ENCODE results near the gene NME1.

Gene NME1

DNA sequence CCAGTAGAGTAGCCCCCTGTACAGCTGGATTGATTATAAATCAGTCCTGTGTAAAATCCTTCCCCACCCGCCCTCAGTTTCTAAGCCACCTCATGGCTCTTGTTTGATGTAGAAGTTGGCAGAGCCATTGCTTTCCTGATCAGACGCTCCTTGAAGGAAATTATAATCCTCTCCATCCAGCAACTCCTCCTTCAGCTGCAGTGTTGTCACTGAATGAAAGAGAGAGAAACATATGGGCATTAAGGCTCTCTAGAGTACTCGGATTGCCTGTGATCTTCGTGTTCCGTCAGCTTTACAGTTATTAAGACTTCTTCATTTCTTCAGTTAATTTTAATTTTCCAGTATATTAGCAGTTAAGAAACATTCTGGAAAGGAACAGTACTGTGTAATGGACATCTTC, 27.1 kb downstream of the NME1 start:
- Histone ChIP-seq H3K9me2 (ENCODE audit: low read depth, low read length) (no peaks in the 10 kb centered on the region), H3K27ac (ENCODE audit: low read depth, low read length, poor library complexity, severe bottlenecking) (no peak overlapping the region), H4K20me1 (ENCODE audit: insufficient read depth, low read length) (no peaks in the 10 kb centered on the region), H3K9me3 (ENCODE audit: low read length) (no peaks in the 10 kb centered on the region), H3K36me3 (ENCODE audit: insufficient read depth, low read length) (peaks cover 61% of the 10 kb centered on the region), H3K4me2 (ENCODE audit: low read length) (no peak overlapping the region), H3K9ac (ENCODE audit: low read length) (no peak overlapping the region), H3K4me1 (ENCODE audit: insufficient read depth, low read length, severe bottlenecking) (no peaks in the 10 kb centered on the region), H2AFZ (ENCODE audit: low read length) (no peak overlapping the region), H3K4me3 (ENCODE audit: low read depth, low read length, poor library complexity, severe bottlenecking) (no peak overlapping the region), H3F3A (ENCODE audit: insufficient read depth, low read length) (no peaks in the 10 kb centered on the region), H3K79me2 (ENCODE audit: insufficient read depth, low read length) (no peaks in the 10 kb centered on the region), H3K27me3 (ENCODE audit: insufficient read depth, low read length) (no peaks in the 10 kb centered on the region)
- no peak for TF ChIP-seq EZH2 (IDR thresholded peaks at IDR 0.05; ENCODE audit: borderline replicate concordance, low read length)
- TF ChIP-seq, protein P1, sequence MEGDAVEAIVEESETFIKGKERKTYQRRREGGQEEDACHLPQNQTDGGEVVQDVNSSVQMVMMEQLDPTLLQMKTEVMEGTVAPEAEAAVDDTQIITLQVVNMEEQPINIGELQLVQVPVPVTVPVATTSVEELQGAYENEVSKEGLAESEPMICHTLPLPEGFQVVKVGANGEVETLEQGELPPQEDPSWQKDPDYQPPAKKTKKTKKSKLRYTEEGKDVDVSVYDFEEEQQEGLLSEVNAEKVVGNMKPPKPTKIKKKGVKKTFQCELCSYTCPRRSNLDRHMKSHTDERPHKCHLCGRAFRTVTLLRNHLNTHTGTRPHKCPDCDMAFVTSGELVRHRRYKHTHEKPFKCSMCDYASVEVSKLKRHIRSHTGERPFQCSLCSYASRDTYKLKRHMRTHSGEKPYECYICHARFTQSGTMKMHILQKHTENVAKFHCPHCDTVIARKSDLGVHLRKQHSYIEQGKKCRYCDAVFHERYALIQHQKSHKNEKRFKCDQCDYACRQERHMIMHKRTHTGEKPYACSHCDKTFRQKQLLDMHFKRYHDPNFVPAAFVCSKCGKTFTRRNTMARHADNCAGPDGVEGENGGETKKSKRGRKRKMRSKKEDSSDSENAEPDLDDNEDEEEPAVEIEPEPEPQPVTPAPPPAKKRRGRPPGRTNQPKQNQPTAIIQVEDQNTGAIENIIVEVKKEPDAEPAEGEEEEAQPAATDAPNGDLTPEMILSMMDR (IDR thresholded peaks at IDR 0.05; ENCODE audit: low read length) = no peak

DNA sequence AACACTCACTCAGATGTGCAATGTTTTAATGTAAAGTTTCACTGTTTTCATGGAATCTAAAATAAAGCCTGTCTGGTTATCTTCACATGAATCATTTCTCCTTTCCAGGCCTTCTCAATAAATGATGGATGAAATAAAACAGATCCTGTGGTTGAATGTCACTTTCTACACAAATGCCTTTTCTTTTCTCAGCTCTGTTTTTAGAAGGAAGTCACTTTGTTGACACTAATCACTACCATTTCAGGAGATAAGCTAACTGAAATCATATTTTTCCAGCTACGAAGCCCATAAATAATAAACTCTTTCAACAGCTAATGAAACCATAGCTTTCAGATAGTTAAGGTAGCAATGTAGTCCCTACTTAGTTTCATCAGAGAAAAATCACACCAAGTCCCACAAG, 30.8 kb downstream of the NME1 start:
- H3K27ac ChIP-seq (ENCODE audit: low read depth, low read length, poor library complexity, severe bottlenecking) = no peak overlapping the region
- no peak for TF ChIP-seq EZH2 (IDR thresholded peaks at IDR 0.05; ENCODE audit: borderline replicate concordance, low read length)
- TF ChIP-seq, protein P1 (IDR thresholded peaks at IDR 0.05; ENCODE audit: low read length) = no peak
- no peak overlapping the region for H2AFZ ChIP-seq (ENCODE audit: low read length)
- no peaks in the 10 kb centered on the region for H3F3A ChIP-seq (ENCODE audit: insufficient read depth, low read length)
- H3K9ac ChIP-seq (ENCODE audit: low read length) = no peak overlapping the region
- no peaks in the 10 kb centered on the region for H3K9me3 ChIP-seq (ENCODE audit: low read length)
- H4K20me1 ChIP-seq (ENCODE audit: insufficient read depth, low read length) = no peaks in the 10 kb centered on the region
- H3K9me2 ChIP-seq (ENCODE audit: low read depth, low read length) = no peaks in the 10 kb centered on the region
- H3K4me1 ChIP-seq (ENCODE audit: insufficient read depth, low read length, severe bottlenecking) = no peaks in the 10 kb centered on the region
- H3K36me3 ChIP-seq (ENCODE audit: insufficient read depth, low read length) = peaks cover 62% of the 10 kb centered on the region
- H3K27me3 ChIP-seq (ENCODE audit: insufficient read depth, low read length) = no peaks in the 10 kb centered on the region
- H3K79me2 ChIP-seq (ENCODE audit: insufficient read depth, low read length) = no peaks in the 10 kb centered on the region
- H3K4me3 ChIP-seq (ENCODE audit: low read depth, low read length, poor library complexity, severe bottlenecking) = no peak overlapping the region
- H3K4me2 ChIP-seq (ENCODE audit: low read length) = no peak overlapping the region

DNA sequence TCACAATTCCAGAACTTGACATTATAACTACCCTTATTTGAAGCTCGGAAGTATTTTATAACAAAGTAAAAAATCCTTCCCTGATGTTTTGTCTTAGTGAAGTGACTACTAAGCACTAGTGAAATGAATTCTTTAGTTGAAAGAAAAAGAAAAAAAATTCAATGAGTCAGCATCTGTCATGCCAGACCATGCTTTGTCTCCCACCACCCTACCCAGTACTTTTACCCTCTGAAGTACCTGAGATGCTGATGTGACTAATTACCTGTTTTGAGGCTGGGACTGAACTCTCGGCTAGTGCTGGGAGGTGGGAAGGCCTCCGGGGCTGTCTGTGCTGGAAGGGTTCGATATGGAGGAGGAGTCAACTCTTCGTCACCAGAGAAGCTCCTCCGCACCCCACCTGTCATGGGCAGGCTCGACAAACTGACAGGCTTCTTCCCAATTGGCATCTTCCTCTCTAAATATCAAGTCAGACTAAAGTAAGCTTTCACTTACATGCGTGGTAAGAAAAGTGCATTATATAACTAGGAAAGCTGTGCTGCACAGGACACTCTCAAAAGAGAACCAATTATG, 32.5 kb downstream of the NME1 start:
- Histone ChIP-seq H4K20me1 (ENCODE audit: insufficient read depth, low read length) (no peaks in the 10 kb centered on the region), H3K9me2 (ENCODE audit: low read depth, low read length) (no peaks in the 10 kb centered on the region), H3K79me2 (ENCODE audit: insufficient read depth, low read length) (no peaks in the 10 kb centered on the region), H3K36me3 (ENCODE audit: insufficient read depth, low read length) (peaks cover 64% of the 10 kb centered on the region), H3K9ac (ENCODE audit: low read length) (no peak overlapping the region), H3K27ac (ENCODE audit: low read depth, low read length, poor library complexity, severe bottlenecking) (no peak overlapping the region), H3F3A (ENCODE audit: insufficient read depth, low read length) (no peaks in the 10 kb centered on the region), H3K9me3 (ENCODE audit: low read length) (no peaks in the 10 kb centered on the region), H3K27me3 (ENCODE audit: insufficient read depth, low read length) (no peaks in the 10 kb centered on the region), H2AFZ (ENCODE audit: low read length) (no peak overlapping the region), H3K4me1 (ENCODE audit: insufficient read depth, low read length, severe bottlenecking) (no peaks in the 10 kb centered on the region), H3K4me2 (ENCODE audit: low read length) (no peak overlapping the region), H3K4me3 (ENCODE audit: low read depth, low read length, poor library complexity, severe bottlenecking) (no peak overlapping the region)
- TF ChIP-seq, protein P1 (IDR thresholded peaks at IDR 0.05; ENCODE audit: low read length) = no peak
- TF ChIP-seq EZH2 (IDR thresholded peaks at IDR 0.05; ENCODE audit: borderline replicate concordance, low read length) = no peak

Measured in OCI-LY1 (cell line).